ENCODE data around the gene SLC9A4. TPM values are rescaled to one million over a fixed set of nuclear protein-coding genes. Genes with fewer than 3 reads are reported as not detected.

SLC9A4 gene
- total and polyA plus RNA-seq, 10 of the 15 experiments (the other 5 are each of a cell fraction or from before 2014, with no cell fraction given), result 0.10 TPM; not detected in 9

GRCh38 chr2:102523651-102524050 lies 50.6 kb downstream of the SLC9A4 start (continued):
- TF ChIP-seq PBX3 (IDR thresholded peaks at IDR 0.05; ENCODE audit: insufficient replicate concordance, low read depth, low read length), result no peak

GRCh38 chr2:102527086-102527485 lies 54.1 kb downstream of the SLC9A4 start:
- Histone ChIP-seq H3K4me2 (ENCODE audit: control insufficient read depth, insufficient read depth) (no peak overlapping the region), H2AFZ (ENCODE audit: control insufficient read depth, low read depth, low read length) (no peak overlapping the region), H3K36me3 (ENCODE audit: control insufficient read depth in 2 of 2, insufficient read depth in 2 of 2, low read length in 1 of 2) (no peaks in the 10 kb centered on the region), H4K20me1 (ENCODE audit: control insufficient read depth, insufficient read depth) (no peaks in the 10 kb centered on the region), H3K27ac (ENCODE audit: control insufficient read depth, insufficient read depth) (no peak overlapping the region), H3K9me3 (replicated peaks; ENCODE audit: control insufficient read depth, insufficient read depth, low read length) (no peaks in the 10 kb centered on the region), H3K9ac (ENCODE audit: control insufficient read depth, insufficient read depth, low read length) (no peak overlapping the region), H3K4me1 (ENCODE audit: control insufficient read depth, insufficient read depth, low read length) (no peaks in the 10 kb centered on the region; the same call in 1 of the 2 replicates), H3K27me3 (replicated peaks in 1 of 2; ENCODE audit: control insufficient read depth in 2 of 2, insufficient read depth in 2 of 2, low read length in 1 of 2) (peaks cover 0 to 3% of the 10 kb centered on the region in 2 experiments; a peak in 2 of 4 replicates), H3K79me2 (ENCODE audit: control insufficient read depth, insufficient read depth, low read length) (no peaks in the 10 kb centered on the region), H3K4me3 (no peak overlapping the region)
- no peak for FAIRE-seq
- no peak for ATAC-seq
- no peak for DNase-seq (ENCODE audit: low read depth, low spot score)
- intact Hi-C loops (cut with micrococcal nuclease; ENCODE audit: unreplicated experiment) (no loop called here), in situ Hi-C loops (cut with MboI) (no loop called here)
- BruUV-seq (replicated peaks), result no TSS peak
- ChIA-PET RAD21 (ENCODE audit: unreplicated experiment) (no interaction called here), CTCF (no interaction called here), SMC1A (ENCODE audit: uncharacterized antibody, unreplicated experiment) (no interaction called here), POLR2A (no interaction called here)
- TF ChIP-seq STAT3 (IDR thresholded peaks at IDR 0.05; ENCODE audit: low read depth, low read length) (no peak), JUNB (IDR thresholded peaks at IDR 0.05) (no peak), NR2F1 (conservative IDR thresholded peaks at IDR 0.05) (no peak), KDM1A (IDR thresholded peaks at IDR 0.05; ENCODE audit: borderline replicate concordance) (no peak), FOXM1 (IDR thresholded peaks at IDR 0.05; ENCODE audit: low read depth, low read length) (no peak), STAT1 (conservative IDR thresholded peaks at IDR 0.05) (no peak), POU2F2 (IDR thresholded peaks at IDR 0.05; ENCODE audit: borderline replicate concordance, low read depth, low read length) (no peak), MTA2 (IDR thresholded peaks at IDR 0.05; ENCODE audit: low read depth) (no peak), ZNF622 (IDR thresholded peaks at IDR 0.05) (no peak), ZBED1 (IDR thresholded peaks at IDR 0.05; ENCODE audit: borderline replicate concordance) (no peak), PAX8 (IDR thresholded peaks at IDR 0.05) (no peak), MAX (IDR thresholded peaks at IDR 0.05; ENCODE audit: low read depth, low read length) (no peak), SPI1 (IDR thresholded peaks at IDR 0.05; ENCODE audit: borderline replicate concordance, insufficient read depth, low read depth, low read length) (no peak), BCLAF1 (IDR thresholded peaks at IDR 0.05) (no peak), SRF (IDR thresholded peaks at IDR 0.05; ENCODE audit: low read depth in 2 of 2, low read length in 2 of 2) (no peak), MEF2A (IDR thresholded peaks at IDR 0.05; ENCODE audit: insufficient read depth, low read depth, low read length) (no peak), WRNIP1 (IDR thresholded peaks at IDR 0.05; ENCODE audit: borderline replicate concordance, low read depth, low read length) (no peak), CEBPB (IDR thresholded peaks at IDR 0.05; ENCODE audit: borderline replicate concordance in 1 of 2, low read depth in 2 of 2, low read length in 2 of 2) (no peak), POLR2AphosphoS2 (IDR thresholded peaks at IDR 0.05; ENCODE audit: low read depth, low read length) (no peak)
